ENCODE results near the gene ATP5IF1.

Gene ATP5IF1

GRCh38 chr1:28243685-28244311 lies 7.9 kb downstream of the ATP5IF1 start:
- peaks cover 37% of the 10 kb centered on the region for H3K4me1 ChIP-seq (ENCODE audit: control insufficient read depth, insufficient read depth, low read length)
- no peaks in the 10 kb centered on the region for H3K36me3 ChIP-seq (ENCODE audit: control insufficient read depth, insufficient read depth, low read length)
- peak overlapping the region; percentile 44 for H3K9ac ChIP-seq (ENCODE audit: low read length)
- H3K4me3 ChIP-seq (ENCODE audit: low read length) = no peak overlapping the region
- no peaks in the 10 kb centered on the region for H3K27me3 ChIP-seq (ENCODE audit: control insufficient read depth, insufficient read depth, low read length)
- no peaks in the 10 kb centered on the region for H3K9me3 ChIP-seq (ENCODE audit: control insufficient read depth, low read length)

GRCh38 chr1:28244549-28245251 lies 8.8 kb downstream of the ATP5IF1 start:
- H3K9ac ChIP-seq (ENCODE audit: low read length) = peak overlapping the region; percentile 24
- H3K4me3 ChIP-seq (ENCODE audit: low read length) = no peak overlapping the region
- peaks cover 46% of the 10 kb centered on the region for H3K4me1 ChIP-seq (ENCODE audit: control insufficient read depth, insufficient read depth, low read length)
- H3K36me3 ChIP-seq (ENCODE audit: control insufficient read depth, insufficient read depth, low read length) = no peaks in the 10 kb centered on the region
- no peaks in the 10 kb centered on the region for H3K9me3 ChIP-seq (ENCODE audit: control insufficient read depth, low read length)
- H3K27me3 ChIP-seq (ENCODE audit: control insufficient read depth, insufficient read depth, low read length) = no peaks in the 10 kb centered on the region

GRCh38 chr1:28246427-28246832 lies 10.5 kb downstream of the ATP5IF1 start:
- Histone ChIP-seq H3K9me3 (ENCODE audit: control insufficient read depth, low read length) (no peaks in the 10 kb centered on the region), H3K9ac (ENCODE audit: low read length) (peak overlapping the region; percentile 79), H3K4me3 (ENCODE audit: low read length) (peak overlapping the region; percentile 92), H3K36me3 (ENCODE audit: control insufficient read depth, insufficient read depth, low read length) (no peaks in the 10 kb centered on the region), H3K27me3 (ENCODE audit: control insufficient read depth, insufficient read depth, low read length) (no peaks in the 10 kb centered on the region), H3K4me1 (ENCODE audit: control insufficient read depth, insufficient read depth, low read length) (peaks cover 52% of the 10 kb centered on the region)

GRCh38 chr1:28247612-28248272 lies 11.8 kb downstream of the ATP5IF1 start:
- peak overlapping the region; percentile 50 for H3K9ac ChIP-seq (ENCODE audit: low read length)
- no peaks in the 10 kb centered on the region for H3K27me3 ChIP-seq (ENCODE audit: control insufficient read depth, insufficient read depth, low read length)
- H3K4me3 ChIP-seq (ENCODE audit: low read length) = no peak overlapping the region
- H3K9me3 ChIP-seq (ENCODE audit: control insufficient read depth, low read length) = no peaks in the 10 kb centered on the region
- peaks cover 52% of the 10 kb centered on the region for H3K4me1 ChIP-seq (ENCODE audit: control insufficient read depth, insufficient read depth, low read length)
- no peaks in the 10 kb centered on the region for H3K36me3 ChIP-seq (ENCODE audit: control insufficient read depth, insufficient read depth, low read length)

GRCh38 chr1:28248273-28249012 lies 12.5 kb downstream of the ATP5IF1 start:
- H3K9me3 ChIP-seq (ENCODE audit: control insufficient read depth, low read length) = no peaks in the 10 kb centered on the region
- no peaks in the 10 kb centered on the region for H3K36me3 ChIP-seq (ENCODE audit: control insufficient read depth, insufficient read depth, low read length)
- H3K9ac ChIP-seq (ENCODE audit: low read length) = peak overlapping the region; percentile 16
- H3K27me3 ChIP-seq (ENCODE audit: control insufficient read depth, insufficient read depth, low read length) = no peaks in the 10 kb centered on the region
- no peak overlapping the region for H3K4me3 ChIP-seq (ENCODE audit: low read length)
- H3K4me1 ChIP-seq (ENCODE audit: control insufficient read depth, insufficient read depth, low read length) = peaks cover 45% of the 10 kb centered on the region

- H3K4me3 ChIP-seq (ENCODE audit: low read length) = no peak overlapping the region
- H3K27me3 ChIP-seq (ENCODE audit: control insufficient read depth, insufficient read depth, low read length) = no peaks in the 10 kb centered on the region
- H3K4me1 ChIP-seq (ENCODE audit: control insufficient read depth, insufficient read depth, low read length) = peaks cover 38% of the 10 kb centered on the region
- H3K9me3 ChIP-seq (ENCODE audit: control insufficient read depth, low read length) = no peaks in the 10 kb centered on the region
- H3K9ac ChIP-seq (ENCODE audit: low read length) = no peak overlapping the region
- no peaks in the 10 kb centered on the region for H3K36me3 ChIP-seq (ENCODE audit: control insufficient read depth, insufficient read depth, low read length)
These were observed 13.3 kb downstream of the ATP5IF1 start for GRCh38 chr1:28249013-28249865.

- H3K27me3 ChIP-seq (ENCODE audit: control insufficient read depth, insufficient read depth, low read length) = no peaks in the 10 kb centered on the region
- H3K36me3 ChIP-seq (ENCODE audit: control insufficient read depth, insufficient read depth, low read length) = no peaks in the 10 kb centered on the region
- H3K9me3 ChIP-seq (ENCODE audit: control insufficient read depth, low read length) = no peaks in the 10 kb centered on the region
- H3K9ac ChIP-seq (ENCODE audit: low read length) = no peak overlapping the region
- peaks cover 31% of the 10 kb centered on the region for H3K4me1 ChIP-seq (ENCODE audit: control insufficient read depth, insufficient read depth, low read length)
- H3K4me3 ChIP-seq (ENCODE audit: low read length) = no peak overlapping the region
These were observed 14.0 kb downstream of the ATP5IF1 start for GRCh38 chr1:28249866-28250295.

GRCh38 chr1:28256197-28256827 lies 20.4 kb downstream of the ATP5IF1 start:
- Histone ChIP-seq H3K4me3 (ENCODE audit: low read length) (no peak overlapping the region), H3K36me3 (ENCODE audit: control insufficient read depth, insufficient read depth, low read length) (no peaks in the 10 kb centered on the region), H3K4me1 (ENCODE audit: control insufficient read depth, insufficient read depth, low read length) (peaks cover 14% of the 10 kb centered on the region), H3K9ac (ENCODE audit: low read length) (no peak overlapping the region), H3K9me3 (ENCODE audit: control insufficient read depth, low read length) (no peaks in the 10 kb centered on the region), H3K27me3 (ENCODE audit: control insufficient read depth, insufficient read depth, low read length) (no peaks in the 10 kb centered on the region)

GRCh38 chr1:28257736-28258135 lies 21.8 kb downstream of the ATP5IF1 start:
- H3K9me3 ChIP-seq (ENCODE audit: control insufficient read depth, low read length) = no peaks in the 10 kb centered on the region
- H3K4me1 ChIP-seq (ENCODE audit: control insufficient read depth, insufficient read depth, low read length) = peaks cover 16% of the 10 kb centered on the region
- H3K36me3 ChIP-seq (ENCODE audit: control insufficient read depth, insufficient read depth, low read length) = no peaks in the 10 kb centered on the region
- no peak overlapping the region for H3K9ac ChIP-seq (ENCODE audit: low read length)
- H3K27me3 ChIP-seq (ENCODE audit: control insufficient read depth, insufficient read depth, low read length) = no peaks in the 10 kb centered on the region
- H3K4me3 ChIP-seq (ENCODE audit: low read length) = no peak overlapping the region

- H3K27me3 ChIP-seq (ENCODE audit: control insufficient read depth, insufficient read depth, low read length) = no peaks in the 10 kb centered on the region
- peak overlapping the region; percentile 80 for H3K9ac ChIP-seq (ENCODE audit: low read length)
- no peaks in the 10 kb centered on the region for H3K36me3 ChIP-seq (ENCODE audit: control insufficient read depth, insufficient read depth, low read length)
- no peaks in the 10 kb centered on the region for H3K9me3 ChIP-seq (ENCODE audit: control insufficient read depth, low read length)
- peak overlapping the region; percentile 71 for H3K4me3 ChIP-seq (ENCODE audit: low read length)
- peaks cover 16% of the 10 kb centered on the region for H3K4me1 ChIP-seq (ENCODE audit: control insufficient read depth, insufficient read depth, low read length)
These were observed 22.8 kb downstream of the ATP5IF1 start for GRCh38 chr1:28258628-28259251.

Measured in mucosa of stomach (tissue), 1 donor.